ENCODE measurements around the gene DEGS2. TPM values are rescaled to one million over a fixed set of nuclear protein-coding genes. Genes with fewer than 3 reads are reported as not detected.

The DEGS2 gene
- total and polyA plus RNA-seq, 4 experiments from 2014 or later: 0.14 to 0.81 TPM; not detected in 2

- DNase-seq: no peak
- POLR2A ChIA-PET (ENCODE audit: partially characterized antibody): interaction anchor here (24.8 to 34.5 kb wide), 2 partner anchors 19 to 36 kb away, joined by 410 to 941 read pairs; partner anchors contain the start of gene EVL
- CTCF ChIA-PET (ENCODE audit: partially characterized antibody): interaction anchor here (0.7 to 49.4 kb wide), 3 partner anchors 25 to 180 kb away, joined by 3 to 1350 read pairs (median 45); partner anchors contain the start of gene EVL
Measured at GRCh38 chr14:100102156-100102785, 57.2 kb downstream of the DEGS2 start.

GRCh38 chr14:100100032-100100703 is 59.3 kb downstream of the DEGS2 start:
- H3K27ac Mint-ChIP-seq: peak overlapping the region; percentile 60 to 95 (median 93)
- DNase-seq: no peak
- H3K4me3 Mint-ChIP-seq: peak overlapping the region in 7 of 8 donors; percentile 23 to 78 (median 72)
- Histone ChIP-seq H3K27ac (ENCODE audit: low read depth, low read length) (peak overlapping the region; percentile 19), H3K9me3 (ENCODE audit: control insufficient read depth in 1 of 2, low read length in 2 of 2) (no peaks in the 10 kb centered on the region), H3K27me3 (ENCODE audit: insufficient read depth, low read length) (no peaks in the 10 kb centered on the region), H3K36me3 (ENCODE audit: insufficient read depth, low read length) (peaks cover 79% of the 10 kb centered on the region), H3K4me3 (ENCODE audit: low read length in 2 of 2) (no peak overlapping the region), H3K4me1 (ENCODE audit: insufficient read depth, low read length) (peaks cover 100% of the 10 kb centered on the region)
- H3K4me1 Mint-ChIP-seq: peaks cover 82 to 100% (median 90%) of the 10 kb centered on the region in 4 donors
- no peaks in the 10 kb centered on the region for H3K27me3 Mint-ChIP-seq
- H3K9me3 Mint-ChIP-seq: no peaks in the 10 kb centered on the region
- H3K36me3 Mint-ChIP-seq: peaks cover 76 to 93% of the 10 kb centered on the region in 2 donors
- ChIA-PET POLR2A (ENCODE audit: partially characterized antibody) (interaction anchor here (0.7 to 34.5 kb wide), 5 partner anchors 8 to 44 kb away, joined by 3 to 941 read pairs (median 6); partner anchors contain the start of gene EVL), CTCF (ENCODE audit: partially characterized antibody) (interaction anchor here (0.7 to 49.4 kb wide), 5 partner anchors 8 to 117 kb away, joined by 3 to 1350 read pairs (median 4); partner anchors contain the start of gene EVL)
- intact Hi-C loops (cut with micrococcal nuclease): no loop called here

More at GRCh38 chr14:100102156-100102785, 57.2 kb downstream of the DEGS2 start:
- no peaks in the 10 kb centered on the region for H3K9me3 Mint-ChIP-seq
- H3K4me1 ChIP-seq (ENCODE audit: insufficient read depth, low read length): peaks cover 100% of the 10 kb centered on the region
- H3K36me3 Mint-ChIP-seq: peaks cover 68 to 93% of the 10 kb centered on the region in 2 donors
- peak overlapping the region; percentile 67 for H3K27ac ChIP-seq (ENCODE audit: low read depth, low read length)
- H3K27ac Mint-ChIP-seq: peak overlapping the region; percentile 87 to 96 (median 95)
- H3K4me3 Mint-ChIP-seq: peak overlapping the region in 7 of 8 donors; percentile 42 to 86 (median 79)
- no peaks in the 10 kb centered on the region for H3K9me3 ChIP-seq (ENCODE audit: control insufficient read depth in 1 of 2, low read length in 2 of 2)
- no peaks in the 10 kb centered on the region for H3K27me3 ChIP-seq (ENCODE audit: insufficient read depth, low read length)
- intact Hi-C loops (cut with micrococcal nuclease): no loop called here
- no peaks in the 10 kb centered on the region for H3K27me3 Mint-ChIP-seq
- peaks cover 78% of the 10 kb centered on the region for H3K36me3 ChIP-seq (ENCODE audit: insufficient read depth, low read length)
- no peak overlapping the region for H3K4me3 ChIP-seq (ENCODE audit: low read length in 2 of 2)
- H3K4me1 Mint-ChIP-seq: peaks cover 83 to 100% (median 91%) of the 10 kb centered on the region in 4 donors

GRCh38 chr14:100098171-100098570 is 61.3 kb downstream of the DEGS2 start:
- ChIA-PET CTCF (ENCODE audit: partially characterized antibody) (interaction anchor here (3.2 to 49.4 kb wide), 2 partner anchors 10 to 21 kb away, joined by 23 to 1350 read pairs; partner anchors contain the start of gene EVL), POLR2A (ENCODE audit: partially characterized antibody) (interaction anchor here (24.8 to 34.5 kb wide), 2 partner anchors 15 to 32 kb away, joined by 410 to 941 read pairs; partner anchors contain the start of gene EVL)
- Histone ChIP-seq H3K27ac (ENCODE audit: low read depth, low read length) (peak overlapping the region; percentile 43), H3K4me1 (ENCODE audit: insufficient read depth, low read length) (peaks cover 100% of the 10 kb centered on the region), H3K4me3 (ENCODE audit: low read length in 2 of 2) (no peak overlapping the region), H3K36me3 (ENCODE audit: insufficient read depth, low read length) (peaks cover 78% of the 10 kb centered on the region), H3K9me3 (ENCODE audit: control insufficient read depth in 1 of 2, low read length in 2 of 2) (no peaks in the 10 kb centered on the region), H3K27me3 (ENCODE audit: insufficient read depth, low read length) (no peaks in the 10 kb centered on the region)
- DNase-seq: no peak
- no peaks in the 10 kb centered on the region for H3K27me3 Mint-ChIP-seq
- peak overlapping the region in 7 of 8 donors; percentile 47 to 88 (median 77) for H3K4me3 Mint-ChIP-seq
- peak overlapping the region; percentile 94 to 96 (median 95) for H3K27ac Mint-ChIP-seq
- H3K36me3 Mint-ChIP-seq: peaks cover 74 to 93% of the 10 kb centered on the region in 2 donors
- intact Hi-C loops (cut with micrococcal nuclease): no loop called here
- no peaks in the 10 kb centered on the region for H3K9me3 Mint-ChIP-seq
- H3K4me1 Mint-ChIP-seq: peaks cover 78 to 100% (median 88%) of the 10 kb centered on the region in 4 donors

- peaks cover 83% of the 10 kb centered on the region for H3K36me3 ChIP-seq (ENCODE audit: insufficient read depth, low read length)
- Mint-ChIP-seq H3K4me1 (peaks cover 74 to 100% (median 85%) of the 10 kb centered on the region in 4 donors), H3K27me3 (no peaks in the 10 kb centered on the region), H3K9me3 (no peaks in the 10 kb centered on the region), H3K36me3 (peaks cover 73 to 93% of the 10 kb centered on the region in 2 donors), H3K4me3 (peak overlapping the region in 7 of 8 donors; percentile 29 to 68 (median 51)), H3K27ac (peak overlapping the region; percentile 39 to 95 (median 92))
- POLR2A ChIA-PET (ENCODE audit: partially characterized antibody): interaction anchor here (2.8 to 34.5 kb wide), 3 partner anchors 8 to 31 kb away, joined by 15 to 941 read pairs (median 410); partner anchors contain the start of gene EVL
- peaks cover 100% of the 10 kb centered on the region for H3K4me1 ChIP-seq (ENCODE audit: insufficient read depth, low read length)
- H3K27me3 ChIP-seq (ENCODE audit: insufficient read depth, low read length): no peaks in the 10 kb centered on the region
- peak overlapping the region; percentile 28 for H3K27ac ChIP-seq (ENCODE audit: low read depth, low read length)
- H3K9me3 ChIP-seq (ENCODE audit: control insufficient read depth in 1 of 2, low read length in 2 of 2): no peaks in the 10 kb centered on the region
- no peak overlapping the region for H3K4me3 ChIP-seq (ENCODE audit: low read length in 2 of 2)
- no peak for DNase-seq
- intact Hi-C loops (cut with micrococcal nuclease): no loop called here
- CTCF ChIA-PET (ENCODE audit: partially characterized antibody): interaction anchor here (0.9 to 49.4 kb wide), 5 partner anchors 11 to 97 kb away, joined by 3 to 1350 read pairs (median 5); partner anchors contain the start of gene EVL
Measured at GRCh38 chr14:100096656-100097055, 62.8 kb downstream of the DEGS2 start.

Small RNAs within 50 kb of the gene (microRNA-seq; reads per million reads assigned to microRNA genes)
- gene MIR151B (ENCODE audit: borderline microRNAs expressed, borderline number of aligned reads, borderline replicate concordance) (65.6 reads per million, percentile 63 among the genes with 10 or more reads in this experiment), gene MIR342 (ENCODE audit: borderline microRNAs expressed, borderline number of aligned reads, borderline replicate concordance) (29,328 reads per million, percentile 97 among the genes with 10 or more reads in this experiment)

Other genes starting within 250 kb of the DEGS2 start
- 1,000 to 10,000 TPM; 1,287 to 1,352 TPM for gene EVL, start 94.2 kb downstream of the DEGS2 start, total RNA-seq
- 100 to 1,000 TPM in 1 of 2 donors, 10 to 100 TPM in 1; 81.8 to 147 TPM for gene EVL, start 94.2 kb downstream of the DEGS2 start, polyA plus RNA-seq
- 10 to 100 TPM; 85.5 to 90.3 TPM for gene YY1, start 79.5 kb upstream of the DEGS2 start, total RNA-seq
- 10 to 100 TPM in 1 of 2 donors, 1 to 10 TPM in 1; 8.9 to 23.4 TPM for gene YY1, start 79.5 kb upstream of the DEGS2 start, polyA plus RNA-seq
- 1 to 10 TPM; 7.9 to 8.1 TPM for gene SLC25A29, start 146.8 kb upstream of the DEGS2 start, total RNA-seq
- 1 to 10 TPM in 1 of 2 donors, under 1 TPM in 1; 0.08 to 1.5 TPM for gene SLC25A29, start 146.8 kb upstream of the DEGS2 start, polyA plus RNA-seq
- gene SLC25A47, start 163.7 kb upstream of the DEGS2 start, total RNA-seq: not detected
- not detected for gene SLC25A47, start 163.7 kb upstream of the DEGS2 start, polyA plus RNA-seq
- 1 to 10 TPM; 5.7 to 6.5 TPM for gene WDR25, start 216.8 kb upstream of the DEGS2 start, total RNA-seq
- 10 to 100 TPM in 1 of 2 donors, 1 to 10 TPM in 1; 9.2 to 14.4 TPM for gene WDR25, start 216.8 kb upstream of the DEGS2 start, polyA plus RNA-seq